HG02678 (cell line): ENCODE results near the gene LRRC43.

Experiments
- ATAC-seq: cut with Tn5 transposase; IDR thresholded peaks from one replicate; pipeline ENCODE4 v1.9.1; 2021; ENCODE audit warnings: mild to moderate bottlenecking, moderate library complexity; ENCODE audit not compliant: unreplicated experiment

Gene LRRC43

GRCh38 chr12:122208073-122208820 lies 25.3 kb downstream of the LRRC43 start:
- ATAC-seq = no peak

- ATAC-seq = no peak
Measured at GRCh38 chr12:122215771-122216170, 32.8 kb downstream of the LRRC43 start.

GRCh38 chr12:122216445-122216844 lies 33.5 kb downstream of the LRRC43 start:
- ATAC-seq = no peak

- ATAC-seq = peak; percentile 89
Measured at GRCh38 chr12:122225683-122226365, 42.9 kb downstream of the LRRC43 start, which contains the start of gene DIABLO. Gene DIABLO, minus strand, starts transcription at chr12:122226052. Its CDS starts 38 bp downstream, at chr12:122226014.

- no peak for ATAC-seq
Measured at GRCh38 chr12:122226366-122227125, 43.6 kb downstream of the LRRC43 start.

GRCh38 chr12:122227341-122227740 lies 44.4 kb downstream of the LRRC43 start:
- ATAC-seq = no peak

GRCh38 chr12:122228092-122228491 lies 45.2 kb downstream of the LRRC43 start:
- no peak for ATAC-seq

- no peak for ATAC-seq
Measured at GRCh38 chr12:122230798-122231197, 47.9 kb downstream of the LRRC43 start.

GRCh38 chr12:122232691-122233090 lies 49.8 kb downstream of the LRRC43 start:
- ATAC-seq = no peak

- ATAC-seq = no peak
Measured at GRCh38 chr12:122235741-122236140, 52.8 kb downstream of the LRRC43 start.

GRCh38 chr12:122238861-122239260 lies 55.9 kb downstream of the LRRC43 start:
- ATAC-seq = no peak

GRCh38 chr12:122243965-122244364 lies 61.0 kb downstream of the LRRC43 start:
- ATAC-seq = no peak

- ATAC-seq = no peak
Measured at GRCh38 chr12:122244565-122245371, 61.8 kb downstream of the LRRC43 start.

- no peak for ATAC-seq
Measured at GRCh38 chr12:122245553-122245952, 62.6 kb downstream of the LRRC43 start.

GRCh38 chr12:122250047-122250446 lies 67.1 kb downstream of the LRRC43 start:
- ATAC-seq = no peak

- no peak for ATAC-seq
Measured at GRCh38 chr12:122250536-122250935, 67.6 kb downstream of the LRRC43 start.
